Lung microvascular endothelial cell (primary cell): Measurements from ENCODE around the gene CIAO3. TPM values are rescaled to one million over a fixed set of nuclear protein-coding genes. Genes with fewer than 3 reads are reported as not detected.
A peak's percentile ranks its signal among the peaks of the same experiment; 100 is the strongest.

Experiments used
- DNase-seq, 2 donors: peaks; one replicate each; pipeline versions ENCODE4 v3.0.0 to v3.0.0-alpha.2; 2010; ENCODE audit warnings: low read depth in 2 of 2
- total RNA-seq: library from RNA; depleted of rRNA; stranded (reverse); fragments of >200 nt; gene quantifications from 2 replicates; pipeline ENCODE4 v1.2.1, GENCODE V29; 2014

CIAO3 gene
- total RNA-seq, 1 donor from 2014 or later: 33.5 TPM

DNA sequence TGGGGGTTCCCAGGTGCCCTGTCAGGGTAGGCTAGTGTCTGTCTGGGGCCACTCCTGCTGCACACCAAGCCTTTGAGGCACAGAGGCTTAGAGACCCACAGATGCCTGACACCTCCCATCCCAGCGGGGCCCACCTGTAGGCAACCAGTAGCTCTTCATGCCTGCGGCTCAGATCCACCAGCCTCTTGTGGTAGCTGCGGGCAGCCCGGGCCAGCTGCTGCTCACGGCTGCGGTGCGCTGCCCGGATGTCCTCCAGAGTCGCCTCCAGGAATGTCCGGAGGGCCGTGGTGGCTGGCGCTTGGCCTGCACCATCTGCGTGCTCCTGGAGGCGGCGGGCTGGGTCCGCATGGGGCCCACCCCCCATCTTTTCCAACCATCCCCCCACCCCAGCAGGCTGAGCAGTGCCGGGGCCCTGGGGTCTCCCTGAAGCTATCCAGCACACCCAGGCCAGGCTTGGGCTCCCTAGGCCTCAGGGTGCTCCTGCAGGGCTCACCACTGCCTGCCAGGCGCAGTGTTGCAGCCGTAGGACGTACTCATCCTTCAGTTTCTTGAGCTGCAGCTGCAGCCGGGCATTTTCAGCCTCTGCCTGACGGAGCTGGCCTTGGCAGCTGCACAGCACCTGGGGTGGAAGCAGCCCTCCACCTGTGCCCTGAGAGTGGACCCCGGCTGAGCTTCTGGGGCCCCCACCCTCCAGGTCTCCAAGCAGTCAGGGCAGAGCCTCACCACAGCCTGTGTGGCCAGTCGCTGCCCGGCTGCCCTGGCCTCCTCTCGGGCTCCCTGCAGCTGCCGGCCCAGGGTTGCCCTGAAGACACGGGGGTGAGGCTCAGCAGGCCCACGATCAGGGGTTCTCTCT, 16.4 kb downstream of the CIAO3 start:
- DNase-seq: no peak

DNA sequence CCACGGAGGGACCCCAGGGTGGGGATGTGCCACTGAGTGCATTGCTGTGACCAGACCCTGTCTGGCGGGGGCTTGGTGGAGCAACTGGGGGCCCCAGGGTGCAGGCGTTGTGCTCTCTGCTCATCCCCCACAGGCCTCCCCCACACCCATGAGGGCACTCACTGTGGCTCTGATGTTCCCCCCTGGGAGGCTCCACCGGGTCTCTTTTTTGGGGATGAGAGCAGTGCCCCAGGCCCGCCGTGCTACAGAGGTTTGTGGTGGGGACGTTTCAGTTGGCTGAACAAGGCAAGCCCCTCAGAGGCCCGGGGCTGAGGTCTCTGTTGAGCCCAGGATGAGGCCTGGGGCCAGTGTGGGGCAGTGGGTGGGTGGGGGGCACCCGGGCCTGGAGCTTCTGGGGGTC, 17.1 kb downstream of the CIAO3 start:
- DNase-seq: no peak

DNA sequence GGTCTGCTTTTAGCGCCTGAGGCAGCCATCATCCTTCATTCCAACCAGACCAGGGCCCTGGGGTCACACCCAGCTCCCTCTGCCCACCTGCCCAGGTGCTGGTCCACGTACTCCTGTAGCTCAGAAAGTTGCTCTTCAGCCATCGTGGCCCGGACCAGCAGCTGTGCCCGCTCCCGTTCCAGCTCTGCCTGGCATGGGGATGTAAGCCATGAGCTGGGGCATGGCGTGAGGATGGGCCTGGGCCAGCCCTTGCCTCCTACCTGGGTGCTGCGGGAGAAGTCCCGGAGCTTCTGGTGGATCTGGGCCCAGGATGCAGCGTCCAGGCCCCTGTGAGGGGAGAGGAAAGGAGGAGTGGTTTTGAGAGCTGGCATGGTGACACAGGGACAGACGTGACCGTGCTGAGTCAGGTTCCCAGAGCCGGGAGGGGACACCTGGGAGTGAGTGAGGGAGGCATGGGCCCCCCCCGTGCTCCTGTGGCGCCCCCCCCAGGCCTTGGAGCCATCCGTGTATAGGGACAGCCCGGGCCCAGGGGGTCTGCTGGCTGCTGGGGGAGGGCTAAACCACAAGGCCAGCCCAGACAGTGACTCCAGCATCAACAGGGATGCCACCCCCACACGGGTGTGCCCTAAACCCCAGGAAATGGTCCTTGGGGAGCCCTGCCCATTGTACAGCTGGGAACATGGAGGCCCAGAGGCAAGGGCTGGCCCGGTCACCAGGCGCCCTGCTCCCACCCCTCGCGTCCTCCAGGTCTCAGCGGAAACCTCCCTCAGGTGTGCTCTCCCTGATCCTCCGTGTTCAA, 17.8 kb downstream of the CIAO3 start:
- DNase-seq: no peak

DNA sequence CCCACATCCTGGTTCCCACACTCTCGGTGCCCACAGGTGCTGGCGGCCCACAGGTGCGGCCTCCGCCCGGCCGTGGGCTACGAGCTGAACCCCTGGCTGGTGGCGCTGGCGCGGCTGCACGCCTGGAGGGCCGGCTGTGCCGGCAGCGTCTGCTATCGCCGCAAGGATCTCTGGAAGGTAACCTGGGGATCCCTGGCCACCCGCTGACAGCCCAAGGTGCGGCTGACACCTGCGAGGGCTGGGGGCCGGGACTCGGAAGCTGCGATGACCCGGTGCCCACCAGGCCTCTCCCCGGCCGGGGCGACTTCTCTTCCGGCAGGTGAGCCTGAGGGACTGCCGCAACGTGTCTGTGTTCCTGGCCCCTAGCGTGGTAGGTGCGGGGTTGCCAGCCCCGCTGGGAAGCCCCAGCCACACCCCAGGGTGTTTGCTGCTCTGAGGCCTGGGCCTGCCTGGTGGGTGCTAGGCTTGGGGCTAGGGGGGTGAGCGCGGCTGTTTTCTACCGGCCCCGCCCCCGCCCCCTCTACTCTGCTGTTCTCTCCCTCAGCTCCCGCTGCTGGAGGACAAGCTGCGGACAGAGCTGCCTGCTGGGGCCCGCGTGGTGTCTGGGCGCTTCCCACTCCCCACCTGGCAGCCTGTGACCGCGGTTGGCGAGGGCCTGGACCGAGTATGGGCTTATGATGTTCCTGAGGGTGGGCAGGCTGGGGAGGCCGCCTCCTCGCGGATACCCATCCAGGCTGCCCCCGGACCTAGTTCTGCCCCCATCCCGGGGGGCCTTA, 18.8 kb downstream of the CIAO3 start:
- no peak for DNase-seq

- peak; percentile 70 to 73 for DNase-seq
Measured at GRCh38 chr16:720990-721764, 19.6 kb downstream of the CIAO3 start, which contains the start of gene ANTKMT. ANTKMT (plus strand) TSS chr16:721146; CDS start chr16:721275, 129 bp downstream.

DNA sequence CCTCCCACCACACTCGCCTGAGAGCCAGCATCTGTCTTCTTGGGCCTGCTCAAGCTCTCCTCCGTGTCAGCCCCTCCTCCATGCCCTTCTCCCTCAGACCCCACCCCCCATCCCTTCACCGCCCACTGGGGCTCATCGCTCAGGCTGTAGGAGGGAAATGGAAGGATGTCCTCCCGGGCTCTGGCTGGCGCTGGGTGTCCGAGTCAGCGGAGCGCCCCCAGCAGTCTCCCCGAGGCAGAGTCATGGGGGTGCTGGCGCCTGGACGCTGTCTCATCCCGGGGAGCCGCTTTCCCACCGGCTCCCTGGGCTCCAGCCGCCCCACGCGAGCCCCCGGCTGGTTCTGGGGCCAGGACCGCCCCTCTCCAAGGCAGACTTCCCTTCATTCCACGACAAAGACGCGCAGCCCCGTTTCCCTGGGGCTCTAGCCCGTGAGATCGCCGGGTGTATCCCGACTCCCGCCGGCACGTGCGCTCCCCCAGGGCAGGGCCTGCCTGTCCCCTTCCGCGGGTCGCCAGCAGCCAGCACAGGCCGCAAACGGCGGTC, 20.3 kb downstream of the CIAO3 start:
- DNase-seq: peak in 1 of 2 donors; percentile 45

- no peak for DNase-seq
Measured at GRCh38 chr16:719815-720446, 20.9 kb downstream of the CIAO3 start.

DNA sequence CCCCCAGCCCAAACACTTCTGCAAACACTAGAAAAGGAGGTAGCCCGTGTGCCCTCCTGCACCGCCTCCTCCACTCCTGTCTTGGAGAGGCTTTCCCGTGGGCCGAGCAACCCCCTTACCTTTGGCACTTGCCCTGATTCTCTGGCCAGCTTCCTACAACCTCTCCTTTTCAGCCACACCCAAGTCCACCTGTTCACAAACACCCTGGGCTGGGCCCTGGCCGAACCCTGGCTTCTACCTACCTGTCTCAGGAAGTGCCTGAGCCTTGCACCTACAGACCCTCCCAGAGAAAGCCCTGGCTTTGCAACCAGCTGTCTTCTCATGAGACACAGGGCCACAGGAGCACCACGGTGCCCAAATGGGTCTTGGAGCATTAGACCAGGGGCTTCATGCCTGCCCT, 21.9 kb downstream of the CIAO3 start:
- DNase-seq: no peak

DNA sequence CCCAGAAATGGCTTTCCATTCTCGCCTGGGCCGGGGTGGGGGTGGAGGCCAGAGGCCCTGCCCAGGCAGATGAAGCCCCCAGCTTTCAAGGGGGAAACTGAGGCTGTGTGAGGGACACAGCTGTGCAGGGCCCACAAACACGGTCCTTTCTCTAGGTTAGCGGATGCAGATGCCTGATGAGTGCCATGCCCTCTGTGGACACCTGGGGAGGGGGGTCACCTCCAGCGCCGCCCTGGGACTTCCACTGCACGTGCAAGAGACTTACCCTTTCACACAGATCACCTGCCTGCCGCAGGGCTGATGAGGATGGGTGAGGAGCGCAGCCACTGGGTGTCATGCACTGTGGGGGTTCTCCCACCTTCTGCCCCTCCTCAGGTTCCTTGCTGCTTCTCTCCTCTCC, 22.4 kb downstream of the CIAO3 start:
- DNase-seq: no peak

GRCh38 chr16:717450-718245, 23.1 kb downstream of the CIAO3 start:
- DNase-seq: no peak

GRCh38 chr16:716768-717325, 23.9 kb downstream of the CIAO3 start:
- no peak for DNase-seq

DNA sequence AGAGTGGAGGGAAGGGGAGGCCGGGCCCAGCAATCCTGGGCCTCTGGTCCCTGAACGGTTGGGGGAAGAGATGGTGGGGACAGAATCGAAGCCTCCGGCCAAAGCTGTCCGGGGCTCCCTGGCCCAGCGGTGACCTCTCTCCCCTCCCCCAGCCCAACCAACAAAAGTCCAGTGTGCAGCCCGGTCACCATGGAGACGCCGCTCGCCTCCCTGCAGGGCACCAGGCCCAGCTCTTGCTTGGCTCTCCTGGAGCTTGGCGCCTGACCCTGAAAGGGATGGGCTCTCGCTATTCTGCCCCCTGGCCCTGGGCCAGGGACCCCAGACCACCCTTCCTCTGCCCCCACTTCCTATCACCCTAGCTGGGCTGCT, 24.6 kb downstream of the CIAO3 start:
- peak in 1 of 2 donors; percentile 37 for DNase-seq

DNA sequence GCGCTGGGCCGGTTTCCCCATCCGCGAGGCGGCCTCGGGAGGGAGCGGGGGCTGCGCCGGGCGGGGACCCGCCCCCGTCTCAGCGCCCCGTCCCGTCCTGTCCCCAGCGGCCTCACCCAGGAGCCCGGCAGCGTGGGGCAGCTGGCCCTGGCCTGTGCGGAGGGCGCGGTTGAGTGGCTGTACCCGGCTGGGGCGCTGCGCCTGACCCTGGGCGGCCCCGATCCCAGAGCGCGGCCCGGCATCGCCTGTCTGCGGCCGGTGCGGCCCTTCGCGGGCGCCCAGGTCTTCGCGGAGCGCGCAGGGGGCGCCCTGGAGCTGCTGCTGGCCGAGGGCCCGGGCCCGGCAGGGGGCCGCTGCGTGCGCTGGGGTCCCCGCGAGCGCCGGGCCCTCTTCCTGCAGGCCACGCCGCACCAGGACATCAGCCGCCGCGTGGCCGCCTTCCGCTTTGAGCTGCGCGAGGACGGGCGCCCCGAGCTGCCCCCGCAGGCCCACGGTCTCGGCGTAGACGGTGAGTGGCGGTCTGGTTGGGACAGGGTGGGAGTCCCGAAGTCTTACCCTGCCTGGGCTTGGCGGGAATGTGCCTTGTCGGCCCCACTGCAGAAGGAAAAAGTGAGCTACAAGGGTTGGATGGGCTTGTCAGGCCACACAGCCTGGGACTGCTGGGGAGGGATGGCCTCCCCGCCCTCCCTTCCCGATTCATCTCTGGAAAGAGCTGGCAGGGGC, 25.2 kb downstream of the CIAO3 start:
- DNase-seq: peak; percentile 34 to 42

DNA sequence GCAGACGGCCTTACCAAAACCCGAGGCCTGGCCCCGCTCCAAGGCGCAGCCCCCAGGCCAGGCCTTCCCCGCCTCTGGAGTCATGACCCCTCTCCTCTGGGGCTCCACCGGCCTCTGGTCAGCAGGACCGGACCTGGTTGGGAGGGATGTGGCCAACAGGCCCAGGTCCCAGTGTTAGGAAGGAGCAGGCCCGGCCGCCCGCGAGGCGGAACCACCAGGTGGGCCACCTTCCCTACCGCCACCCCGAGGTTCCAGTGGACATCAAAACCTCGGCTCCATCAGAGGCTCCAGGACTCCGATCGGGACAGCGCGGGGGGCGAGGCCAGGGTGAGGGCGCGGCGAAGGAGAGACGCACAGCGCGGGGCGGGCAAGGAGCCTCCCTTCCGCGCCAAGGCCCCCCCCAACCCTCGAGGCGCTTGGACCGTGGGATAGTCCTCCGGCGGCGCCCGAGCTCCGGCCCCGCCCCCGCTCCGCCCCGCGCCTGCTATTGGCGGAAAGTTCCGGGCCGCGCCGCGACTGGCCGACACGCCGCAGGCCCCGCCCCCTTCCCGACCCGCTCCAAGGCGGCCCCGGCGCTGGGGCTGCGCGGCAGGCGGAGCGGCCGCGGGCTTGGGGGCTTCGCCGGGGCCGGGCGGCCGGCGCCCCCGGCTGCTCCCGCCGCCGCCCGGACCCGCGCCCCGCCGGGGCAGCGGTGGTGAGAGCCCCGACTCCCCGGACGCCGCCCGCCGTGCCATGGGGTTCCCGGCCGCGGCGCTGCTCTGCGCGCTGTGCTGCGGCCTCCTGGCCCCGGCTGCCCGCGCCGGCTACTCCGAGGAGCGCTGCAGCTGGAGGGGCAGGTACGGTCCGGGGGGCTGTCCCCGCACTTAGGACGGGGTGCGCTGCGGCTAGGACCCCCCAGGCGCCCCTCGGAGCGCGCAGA, 26.0 kb downstream of the CIAO3 start, which contains the start of gene METRN:
METRN (plus strand) TSS at position 561 of the 919 bp plus-strand sequence; CDS start at position 733, 172 bp downstream.
- peak; percentile 86 to 89 for DNase-seq

- peak; percentile 30 to 32 for DNase-seq
Measured at GRCh38 chr16:714079-714478, 26.7 kb downstream of the CIAO3 start.

DNA sequence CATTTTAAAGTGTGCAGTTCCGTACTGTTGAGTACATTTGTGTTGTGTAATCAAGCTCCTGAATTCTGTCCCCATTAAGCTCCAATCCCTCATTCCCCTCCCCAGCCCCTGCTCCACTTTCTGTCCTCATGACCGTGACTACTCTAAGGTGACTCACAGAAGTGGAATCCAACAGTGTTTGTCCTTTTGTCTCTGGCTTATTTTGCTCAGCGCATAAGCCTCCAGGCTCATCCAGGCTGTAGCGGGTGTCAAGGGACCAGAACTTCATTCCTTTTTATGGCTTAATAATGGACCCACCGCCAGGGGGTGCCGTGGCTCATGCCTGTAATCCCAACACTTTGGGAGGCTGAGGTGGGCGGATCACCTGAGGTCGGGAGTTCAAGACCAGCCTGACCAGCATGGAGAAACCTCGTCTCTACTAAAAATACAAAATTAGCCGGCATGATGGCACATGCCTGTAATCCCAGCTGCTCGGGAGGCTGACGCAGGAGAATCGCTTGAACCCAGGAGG, 28.0 kb downstream of the CIAO3 start:
- peak; percentile 66 to 67 for DNase-seq
